OCI-LY7 (cell line): Measurements from ENCODE around the gene TJAP1. TPM values are rescaled to one million over a fixed set of nuclear protein-coding genes. Genes with fewer than 3 reads are reported as not detected.
"Not testable (repeated sequence)": the region's sequence is repeated elsewhere in the genome, so short reads cannot be mapped to it uniquely, and the experiment has no call there.

Experiments used
- BruUV-seq: library from RNA; stranded (reverse); fragments of 400-500 nt; replicated peaks from 2 replicates; lab custom pipeline; 2021; lab: Mats Ljungman, UMichigan
- CTCF ChIA-PET: fragments of 300-600 bp; sonication (Branson Sonifier 250); formaldehyde crosslinking; loops from one replicate; lab custom pipeline; 2022; ENCODE audit warnings: antibody characterized with exemption; ENCODE audit not compliant: unreplicated experiment; lab: Charles Lee
- POLR2A ChIA-PET: fragments of 300-600 bp; sonication (Branson Sonifier 250); formaldehyde crosslinking; loops from one replicate; lab custom pipeline; 2022; ENCODE audit warnings: antibody characterized with exemption; lab: Charles Lee
- DNase-seq: peaks from one replicate; pipeline ENCODE4 v3.0.0-alpha.2; 2015; ENCODE audit warnings: low spot score
- H2AFZ ChIP-seq: fragments of 200-600 bp; sonication (generic), shearing (Covaris generic); 2 replicates; pipeline ENCODE4 v1.6.1; 2014; ENCODE audit warnings: mild to moderate bottlenecking, antibody characterized with exemption, low read length, moderate library complexity
- H3K27ac ChIP-seq: fragments of 200-600 bp; sonication (generic); 2 replicates; pipeline ENCODE4 v1.5.1; 2014; ENCODE audit warnings: mixed run types, low read depth, mild to moderate bottlenecking, moderate library complexity, low read length, inconsistent platforms; ENCODE audit not compliant: poor library complexity, severe bottlenecking
- H3K36me3 ChIP-seq: fragments of 200-600 bp; sonication (generic); 2 replicates; pipeline ENCODE4 v1.6.1; 2014; ENCODE audit warnings: mild to moderate bottlenecking, antibody characterized with exemption, low read length, moderate library complexity, mixed read lengths; ENCODE audit not compliant: insufficient read depth
- H3K4me1 ChIP-seq: fragments of 200-600 bp; sonication (generic); 2 replicates; pipeline ENCODE4 v1.5.1; 2014; ENCODE audit warnings: mild to moderate bottlenecking, low read length; ENCODE audit not compliant: insufficient read depth, poor library complexity, severe bottlenecking
- H3K4me2 ChIP-seq: fragments of 200-600 bp; sonication (generic); 2 replicates; pipeline ENCODE4 v1.6.1; 2014; ENCODE audit warnings: mild to moderate bottlenecking, low read length
- H3K4me3 ChIP-seq: fragments of 200-600 bp; sonication (generic); 2 replicates; pipeline ENCODE4 v1.5.1; 2014; ENCODE audit warnings: mild to moderate bottlenecking, low read depth, low read length; ENCODE audit not compliant: poor library complexity, severe bottlenecking
- H3K79me2 ChIP-seq: fragments of 200-600 bp; sonication (generic); 2 replicates; pipeline ENCODE4 v1.6.1; 2016; ENCODE audit warnings: low read depth, mild to moderate bottlenecking, low read length, moderate library complexity, mixed read lengths; ENCODE audit not compliant: insufficient read depth
- H3K9me2 ChIP-seq: fragments of 200-600 bp; sonication (generic); 2 replicates; pipeline ENCODE4 v1.6.1; 2016; ENCODE audit warnings: mild to moderate bottlenecking, low read length, mixed read lengths; ENCODE audit not compliant: insufficient read depth
- H3K9me3 ChIP-seq: fragments of 200-600 bp; sonication (generic); 2 replicates; pipeline ENCODE4 v1.6.1; 2014; ENCODE audit warnings: mild to moderate bottlenecking, mixed run types, low read length, mixed read lengths
- H4K20me1 ChIP-seq: fragments of 200-600 bp; sonication (generic); 2 replicates; pipeline ENCODE4 v1.6.1; 2014; ENCODE audit warnings: mild to moderate bottlenecking, antibody characterized with exemption, low read length, moderate library complexity, mixed read lengths; ENCODE audit not compliant: insufficient read depth
- EZH2phosphoT487 ChIP-seq: fragments of 200-600 bp; sonication (generic); IDR thresholded peaks from 2 replicates; pipeline ENCODE4 v1.6.1; 2018; ENCODE audit warnings: low read depth, borderline replicate concordance, mild to moderate bottlenecking, mixed run types, antibody characterized with exemption, low read length, moderate library complexity, mixed read lengths
- intact Hi-C: fragments of 100-400 bp; cut with micrococcal nuclease; formaldehyde crosslinking; loops from one replicate; pipeline ENCODE4 v1.10.0; 2022; ENCODE audit not compliant: unreplicated experiment
- total RNA-seq, 2 experiments: library from RNA; depleted of rRNA in 1 of 2; stranded (reverse); fragments of >200 nt in 1 of 2; shearing (Covaris generic) in 1 of 2; gene quantifications; 2 replicates each; pipeline ENCODE4 v1.2.3, GENCODE V29; 2014 to 2022
- TF ChIP-seq, protein P1 (sequence below): fragments of 200-600 bp; sonication (generic); conservative IDR thresholded peaks from 2 replicates; pipeline ENCODE4 v1.5.1; 2014; ENCODE audit warnings: mild to moderate bottlenecking, antibody characterized with exemption, low read length, moderate library complexity, mixed read lengths

TJAP1 gene
- total RNA-seq, 2 experiments from 2014 or later = 16.7 to 34.4 TPM

DNA sequence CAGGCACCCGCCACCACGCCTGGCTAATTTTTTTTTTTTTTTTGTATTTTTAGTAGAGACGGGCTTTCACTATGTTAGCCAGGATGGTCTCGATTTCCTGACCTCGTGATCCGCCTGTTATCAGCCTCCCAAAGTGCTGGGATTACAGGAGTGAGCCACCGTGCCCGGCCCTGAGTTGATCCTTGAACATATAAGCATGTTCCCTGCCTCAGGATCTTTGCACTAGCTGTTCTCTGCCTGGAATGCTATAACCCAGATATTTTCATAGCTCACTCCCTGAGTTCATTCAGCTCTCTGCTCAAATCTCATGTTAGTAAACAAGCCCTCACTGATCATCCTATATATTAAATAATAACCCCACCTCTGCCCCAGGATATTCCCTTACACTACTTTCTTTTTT is 13.0 kb upstream of the TJAP1 start:
- H3K9me3 ChIP-seq = no peaks in the 10 kb centered on the region
- no peak overlapping the region for H2AFZ ChIP-seq
- ChIA-PET POLR2A (interaction anchor here (0.6 to 1.2 kb wide), 5 partner anchors 47 to 1836 kb away, joined by 3 to 6 read pairs (median 4); no protein-coding TSS in a partner anchor), CTCF (no interaction called here)
- H3K36me3 ChIP-seq = no peaks in the 10 kb centered on the region
- H3K79me2 ChIP-seq = no peaks in the 10 kb centered on the region
- DNase-seq = no peak
- no TSS peak for BruUV-seq
- H3K27ac ChIP-seq = no peak overlapping the region
- no peak overlapping the region for H3K4me3 ChIP-seq
- H4K20me1 ChIP-seq = no peaks in the 10 kb centered on the region
- H3K9me2 ChIP-seq = no peaks in the 10 kb centered on the region
- H3K4me1 ChIP-seq = no peaks in the 10 kb centered on the region
- no peak overlapping the region for H3K4me2 ChIP-seq
- TF ChIP-seq, protein P1, sequence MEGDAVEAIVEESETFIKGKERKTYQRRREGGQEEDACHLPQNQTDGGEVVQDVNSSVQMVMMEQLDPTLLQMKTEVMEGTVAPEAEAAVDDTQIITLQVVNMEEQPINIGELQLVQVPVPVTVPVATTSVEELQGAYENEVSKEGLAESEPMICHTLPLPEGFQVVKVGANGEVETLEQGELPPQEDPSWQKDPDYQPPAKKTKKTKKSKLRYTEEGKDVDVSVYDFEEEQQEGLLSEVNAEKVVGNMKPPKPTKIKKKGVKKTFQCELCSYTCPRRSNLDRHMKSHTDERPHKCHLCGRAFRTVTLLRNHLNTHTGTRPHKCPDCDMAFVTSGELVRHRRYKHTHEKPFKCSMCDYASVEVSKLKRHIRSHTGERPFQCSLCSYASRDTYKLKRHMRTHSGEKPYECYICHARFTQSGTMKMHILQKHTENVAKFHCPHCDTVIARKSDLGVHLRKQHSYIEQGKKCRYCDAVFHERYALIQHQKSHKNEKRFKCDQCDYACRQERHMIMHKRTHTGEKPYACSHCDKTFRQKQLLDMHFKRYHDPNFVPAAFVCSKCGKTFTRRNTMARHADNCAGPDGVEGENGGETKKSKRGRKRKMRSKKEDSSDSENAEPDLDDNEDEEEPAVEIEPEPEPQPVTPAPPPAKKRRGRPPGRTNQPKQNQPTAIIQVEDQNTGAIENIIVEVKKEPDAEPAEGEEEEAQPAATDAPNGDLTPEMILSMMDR = no peak
- no peak for TF ChIP-seq EZH2phosphoT487
- intact Hi-C loops = no loop called here

GRCh38 chr6:43465948-43466347 is 11.4 kb upstream of the TJAP1 start:
- no peaks in the 10 kb centered on the region for H3K9me3 ChIP-seq
- no peaks in the 10 kb centered on the region for H3K36me3 ChIP-seq
- DNase-seq = no peak
- BruUV-seq = no TSS peak
- no peak overlapping the region for H3K27ac ChIP-seq
- POLR2A ChIA-PET = no interaction called here
- TF ChIP-seq, protein P1 = no peak
- no peak for TF ChIP-seq EZH2phosphoT487
- H4K20me1 ChIP-seq = no peaks in the 10 kb centered on the region
- H3K4me2 ChIP-seq = no peak overlapping the region
- H3K4me3 ChIP-seq = no peak overlapping the region
- H3K9me2 ChIP-seq = no peaks in the 10 kb centered on the region
- no peaks in the 10 kb centered on the region for H3K4me1 ChIP-seq
- H2AFZ ChIP-seq = no peak overlapping the region
- H3K79me2 ChIP-seq = no peaks in the 10 kb centered on the region
- CTCF ChIA-PET = no interaction called here
- intact Hi-C loops = no loop called here

DNA sequence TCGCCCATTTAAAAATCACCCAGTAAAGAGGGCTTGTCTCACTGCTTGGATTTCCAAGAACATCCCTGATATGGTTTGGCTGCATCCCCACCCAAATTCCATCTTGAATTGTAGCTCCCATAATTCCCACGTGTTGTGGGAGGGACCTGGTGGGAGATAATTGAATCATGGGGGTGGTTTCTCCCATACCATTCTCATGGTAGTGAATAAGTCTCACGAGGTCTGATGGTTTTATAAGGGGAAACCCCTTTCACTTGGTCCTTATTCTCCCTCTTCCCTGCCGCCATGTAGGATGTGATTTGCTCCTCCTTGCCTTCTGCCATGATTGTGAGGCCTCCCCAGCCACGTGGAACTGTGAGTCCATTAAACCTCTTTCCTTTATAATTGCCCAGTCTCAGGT is 10.1 kb upstream of the TJAP1 start:
- H3K79me2 ChIP-seq, H3K9me3 ChIP-seq, H2AFZ ChIP-seq, H4K20me1 ChIP-seq, intact Hi-C loops, H3K27ac ChIP-seq, POLR2A ChIA-PET, H3K36me3 ChIP-seq, H3K4me3 ChIP-seq, BruUV-seq, H3K9me2 ChIP-seq, DNase-seq, H3K4me1 ChIP-seq, H3K4me2 ChIP-seq: not testable (repeated sequence)
- CTCF ChIA-PET = interaction anchor here (0.6 kb wide), 1 partner anchor 24 kb away, joined by 4 read pairs; no protein-coding TSS in a partner anchor
